H54 (cell line): Measurements from ENCODE around the gene ZNF578.
"Not testable (repeated sequence)": the region's sequence is repeated elsewhere in the genome, so short reads cannot be mapped to it uniquely, and the experiment has no call there.

Source experiments
- DNase-seq: peaks from one replicate; pipeline ENCODE4 v3.0.0; 2011; ENCODE audit warnings: low spot score, mixed read lengths; ENCODE audit not compliant: insufficient read length
- FAIRE-seq: peaks from 3 replicates; lab custom pipeline; 2011; peaks lifted over from hg19 to GRCh38; lab: Jason Lieb, UNC
- POLR2A ChIP-seq: IDR thresholded peaks from 2 replicates; pipeline ENCODE4 v1.6.1; 2011; ENCODE audit warnings: low read depth, mild to moderate bottlenecking, low read length

Gene ZNF578

DNA sequence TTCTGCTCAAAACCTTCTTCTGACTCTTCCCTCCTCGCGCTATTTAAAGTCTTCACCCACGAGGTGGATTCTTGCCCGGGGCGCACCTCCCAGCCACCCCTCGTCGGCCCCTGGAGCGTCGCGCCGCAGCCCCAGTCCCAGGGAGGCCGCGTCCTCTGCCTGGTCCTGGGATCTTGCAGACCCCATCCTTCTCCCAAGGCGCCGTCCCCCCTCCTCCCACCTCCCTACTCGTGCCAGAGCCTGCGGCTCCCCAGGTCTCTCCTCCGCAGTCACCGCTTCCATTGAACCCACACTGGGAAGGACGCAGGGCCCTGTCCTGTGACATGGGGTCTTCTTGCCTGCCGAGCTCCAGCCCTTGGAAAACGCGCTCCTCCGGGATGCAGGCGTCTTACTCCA lies 74.6 kb downstream of the ZNF578 start:
- TF ChIP-seq POLR2A = no peak
- FAIRE-seq (no peak), DNase-seq (no peak)

- TF ChIP-seq POLR2A = no peak
- DNase-seq = no peak
- no peak for FAIRE-seq
Observed at GRCh38 chr19:52532480-52532879, 79.1 kb downstream of the ZNF578 start.

GRCh38 chr19:52533901-52534300 lies 80.5 kb downstream of the ZNF578 start:
- TF ChIP-seq POLR2A = no peak

GRCh38 chr19:52535385-52535770 lies 82.0 kb downstream of the ZNF578 start:
- FAIRE-seq, DNase-seq: not testable (repeated sequence)

More at GRCh38 chr19:52533901-52534300, 80.5 kb downstream of the ZNF578 start:
- DNase-seq (no peak), FAIRE-seq (peak; percentile 11)

- FAIRE-seq = no peak
- peak; percentile 54 for DNase-seq
- peak; percentile 71; the same call in 1 of the 2 replicates for TF ChIP-seq POLR2A
Observed at GRCh38 chr19:52535771-52536447, 82.6 kb downstream of the ZNF578 start.

DNA sequence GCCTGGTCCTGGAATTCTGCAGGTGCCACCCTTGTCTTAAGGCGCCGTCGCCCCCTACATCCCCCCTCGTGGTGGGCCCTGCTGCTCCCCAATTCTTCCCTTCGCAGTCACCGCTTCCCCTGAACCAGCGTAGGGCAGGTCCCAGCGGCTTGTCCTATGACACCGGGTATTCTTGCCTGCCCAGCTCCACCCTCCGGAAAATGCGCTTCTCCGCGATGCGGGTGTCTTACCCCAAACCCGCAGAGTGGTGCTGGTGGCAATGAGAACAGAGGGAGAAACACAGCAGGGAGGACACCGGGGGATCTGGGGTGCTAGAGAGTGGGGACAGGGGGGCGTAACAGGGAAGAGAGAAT lies 83.1 kb downstream of the ZNF578 start:
- FAIRE-seq (no peak), DNase-seq (no peak)
- TF ChIP-seq POLR2A = no peak

- not testable (repeated sequence) for DNase-seq, FAIRE-seq
Observed at GRCh38 chr19:52538815-52539214, 85.5 kb downstream of the ZNF578 start.

DNA sequence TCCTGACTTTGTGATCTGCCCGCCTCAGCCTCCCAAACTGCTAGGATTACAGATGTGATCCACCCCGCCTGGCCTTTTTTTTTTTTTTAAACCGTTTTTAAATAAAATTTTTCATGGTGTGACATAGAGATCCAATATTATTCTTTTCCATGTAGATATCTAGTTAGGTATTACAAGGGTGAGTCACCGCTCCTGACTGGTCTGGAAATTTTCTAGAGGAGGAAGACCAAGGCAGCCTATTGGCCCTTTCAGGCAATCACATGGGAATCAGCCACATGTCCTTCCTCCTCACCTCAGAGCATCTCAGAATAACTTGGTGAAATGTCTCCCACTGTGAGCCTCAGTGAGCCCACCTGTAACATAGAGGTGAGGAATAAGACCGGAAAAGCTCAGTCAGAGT lies 87.8 kb downstream of the ZNF578 start:
- DNase-seq, FAIRE-seq: not testable (repeated sequence)

GRCh38 chr19:52541608-52542007 lies 88.3 kb downstream of the ZNF578 start:
- TF ChIP-seq POLR2A = no peak
- no peak for FAIRE-seq
- DNase-seq = no peak

DNA sequence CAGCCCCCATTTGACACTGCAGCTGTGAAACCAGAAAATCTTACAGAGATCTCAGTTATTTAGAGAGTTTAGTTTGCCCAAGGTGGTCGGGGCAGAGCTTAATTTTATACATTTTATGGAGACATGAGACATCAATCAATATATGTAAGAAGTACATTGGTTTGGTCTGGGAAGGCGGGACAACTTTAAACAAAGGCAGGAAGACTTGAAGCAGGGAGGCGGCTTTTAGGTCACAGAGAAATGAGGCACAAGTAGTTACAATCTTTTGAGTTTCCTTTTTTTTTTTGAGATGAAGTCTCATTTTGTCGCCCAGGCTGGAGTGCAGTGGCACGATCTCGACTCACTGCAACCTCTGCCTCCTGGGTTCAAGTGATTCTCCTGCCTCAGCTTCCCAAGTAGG lies 89.2 kb downstream of the ZNF578 start:
- not testable (repeated sequence) for DNase-seq, FAIRE-seq

DNA sequence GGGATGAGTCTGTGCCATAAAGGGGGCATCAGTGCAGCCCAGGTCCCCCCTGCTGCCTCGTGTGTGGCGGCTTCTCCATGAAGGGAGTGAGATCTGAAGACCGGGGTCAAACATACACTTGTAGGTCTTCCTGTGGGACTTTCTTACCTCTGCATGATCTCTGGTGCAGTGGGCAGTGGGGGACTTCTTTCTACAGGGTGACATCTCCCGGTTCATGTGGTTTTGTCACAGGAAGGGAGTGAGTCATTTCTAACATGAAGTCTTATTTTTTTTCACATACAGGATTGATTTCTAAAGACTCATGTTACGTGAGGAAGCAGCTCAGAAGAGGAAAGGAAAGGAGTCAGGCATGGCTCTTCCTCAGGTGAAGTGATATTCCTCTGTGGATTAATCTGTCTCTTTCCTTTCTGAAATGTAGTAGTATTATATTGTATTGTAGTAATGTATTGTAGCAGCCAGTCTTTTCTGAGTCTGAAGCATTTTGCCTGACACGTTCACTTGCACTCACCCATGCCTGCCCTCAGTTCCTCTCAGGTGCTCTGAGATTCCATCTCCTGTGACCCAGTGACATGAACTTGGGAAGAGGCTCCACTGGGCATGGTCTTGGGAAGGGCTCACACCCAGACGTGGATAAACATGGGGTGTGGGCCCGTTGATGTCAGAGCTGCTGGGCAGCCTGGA lies 89.8 kb downstream of the ZNF578 start:
- no peak for TF ChIP-seq POLR2A

GRCh38 chr19:52554216-52554971 lies 101.0 kb downstream of the ZNF578 start:
- DNase-seq (no peak), FAIRE-seq (no peak)
- no peak for TF ChIP-seq POLR2A

More for the DNA sequence above, 89.8 kb downstream of the ZNF578 start:
- DNase-seq (no peak), FAIRE-seq (no peak)

- no peak for TF ChIP-seq POLR2A
- no peak for FAIRE-seq
- no peak for DNase-seq
Observed at GRCh38 chr19:52557231-52557995, 104.1 kb downstream of the ZNF578 start.

DNA sequence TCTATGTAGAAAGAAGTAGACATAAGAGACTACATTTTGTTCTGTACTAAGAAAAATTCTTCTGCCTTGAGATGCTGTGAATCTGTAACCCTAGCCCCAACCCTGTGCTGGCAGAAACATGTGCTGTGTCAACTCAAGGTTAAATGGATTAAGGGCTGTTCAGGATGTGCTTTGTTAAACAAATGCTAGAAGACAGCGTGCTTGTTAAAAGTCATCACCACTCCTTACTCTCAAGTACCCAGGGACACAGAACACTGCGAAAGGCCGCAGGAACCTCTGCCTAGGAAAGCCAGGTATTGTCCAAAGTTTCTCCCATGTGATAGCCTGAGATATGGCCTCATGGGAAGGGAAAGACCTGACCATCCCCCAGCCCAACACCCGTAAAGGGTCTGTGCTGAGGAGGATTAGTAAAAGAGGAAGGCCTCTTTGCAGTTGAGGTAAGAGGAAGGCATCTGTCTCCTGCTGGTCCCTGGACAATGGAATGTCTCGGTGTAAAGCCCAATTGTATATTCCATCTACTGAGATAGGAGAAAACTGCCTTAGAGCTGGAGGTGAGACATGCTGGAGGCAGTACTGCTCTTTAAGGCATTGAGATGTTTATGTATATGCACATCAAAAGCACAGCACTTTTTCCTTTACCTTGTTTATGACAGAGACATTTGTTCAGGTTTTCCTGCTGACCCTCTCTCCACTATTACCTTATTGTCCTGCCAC lies 105.5 kb downstream of the ZNF578 start:
- DNase-seq, FAIRE-seq: not testable (repeated sequence)

DNA sequence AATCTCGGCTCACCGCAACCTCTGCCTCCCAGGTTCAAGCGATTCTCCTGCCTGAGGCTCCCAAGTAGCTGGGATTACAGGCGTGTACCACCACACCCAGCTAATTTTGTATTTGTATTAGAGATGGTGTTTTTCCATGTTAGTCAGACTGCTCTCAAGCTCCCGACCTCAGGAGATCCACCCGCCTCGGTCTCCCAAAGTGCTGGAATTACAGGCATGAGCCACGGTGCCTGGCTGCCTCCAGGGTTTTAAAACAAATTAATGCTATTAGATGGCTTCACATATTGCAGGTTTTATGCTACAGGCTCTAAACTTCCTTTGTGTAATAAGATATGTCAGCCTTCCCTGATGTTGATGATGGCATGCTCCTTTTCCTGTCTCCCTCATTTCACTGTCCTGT lies 108.3 kb downstream of the ZNF578 start:
- not testable (repeated sequence) for FAIRE-seq, DNase-seq
